GM18526 (cell line): Measurements from ENCODE around the gene CPNE8.

Experiments
- POLR2A ChIP-seq: IDR thresholded peaks from 3 replicates; pipeline ENCODE4 v1.6.1; 2011; ENCODE audit not compliant: insufficient read length; ENCODE audit errors: extremely low read depth

The CPNE8 gene

GRCh38 chr12:38884666-38885065 lies 20.7 kb downstream of the CPNE8 start:
- TF ChIP-seq POLR2A, result no peak

- no peak for TF ChIP-seq POLR2A
Observed at GRCh38 chr12:38883629-38884134, 21.7 kb downstream of the CPNE8 start.

- no peak for TF ChIP-seq POLR2A
Observed at GRCh38 chr12:38880288-38880687, 25.1 kb downstream of the CPNE8 start.

- TF ChIP-seq POLR2A, result no peak
Observed at GRCh38 chr12:38878986-38879385, 26.4 kb downstream of the CPNE8 start.

GRCh38 chr12:38878333-38878705 lies 27.1 kb downstream of the CPNE8 start:
- TF ChIP-seq POLR2A, result no peak

GRCh38 chr12:38875586-38876228 lies 29.7 kb downstream of the CPNE8 start:
- TF ChIP-seq POLR2A, result no peak

GRCh38 chr12:38872561-38872960 lies 32.8 kb downstream of the CPNE8 start:
- no peak for TF ChIP-seq POLR2A

GRCh38 chr12:38872156-38872555 lies 33.2 kb downstream of the CPNE8 start:
- no peak for TF ChIP-seq POLR2A

GRCh38 chr12:38869036-38869435 lies 36.4 kb downstream of the CPNE8 start:
- TF ChIP-seq POLR2A, result no peak

- no peak for TF ChIP-seq POLR2A
Observed at GRCh38 chr12:38850461-38850860, 54.9 kb downstream of the CPNE8 start.

- TF ChIP-seq POLR2A, result no peak
Observed at GRCh38 chr12:38847247-38847646, 58.1 kb downstream of the CPNE8 start.

- TF ChIP-seq POLR2A, result no peak
Observed at GRCh38 chr12:38844267-38844666, 61.1 kb downstream of the CPNE8 start.

GRCh38 chr12:38838056-38838850 lies 67.1 kb downstream of the CPNE8 start:
- TF ChIP-seq POLR2A, result no peak

GRCh38 chr12:38831715-38832114 lies 73.7 kb downstream of the CPNE8 start:
- no peak for TF ChIP-seq POLR2A

- no peak for TF ChIP-seq POLR2A
Observed at GRCh38 chr12:38825006-38825405, 80.4 kb downstream of the CPNE8 start.

GRCh38 chr12:38823738-38824137 lies 81.7 kb downstream of the CPNE8 start:
- TF ChIP-seq POLR2A, result no peak

- no peak for TF ChIP-seq POLR2A
Observed at GRCh38 chr12:38823314-38823713, 82.1 kb downstream of the CPNE8 start.

- no peak for TF ChIP-seq POLR2A
Observed at GRCh38 chr12:38817942-38818341, 87.4 kb downstream of the CPNE8 start.
